Posterior vena cava (tissue), 2 donors: Measurements from ENCODE around the gene HLF. TPM values are rescaled to one million over a fixed set of nuclear protein-coding genes. Genes with fewer than 3 reads are reported as not detected.

Source experiments
- DNase-seq: peaks from one replicate; pipeline ENCODE4 v3.0.0-alpha.2; 2020; ENCODE audit warnings: low spot score
- intact Hi-C, 2 donors: fragments of 100-400 bp; cut with DNase I; formaldehyde crosslinking; loops; one replicate each; pipeline versions ENCODE4 v1.14.1 to v1.14.2; 2022 to 2023
- total RNA-seq, 2 donors: library from RNA; stranded (reverse); fragmentation: NEBNext Ultra II Directional; extraction: Animal tissue kit (Norgen Biotek cat#: 25700); gene quantifications; one replicate each; pipeline ENCODE4 v1.2.1, GENCODE V29; 2021
- donor health status: DM: yes; HTN: yes; CAD: no.
- donor health status: DM: yes; HTN: yes; CAD: no.

Gene HLF
- total RNA-seq, 2 donors from 2014 or later: 6.6 to 15.7 TPM

DNA sequence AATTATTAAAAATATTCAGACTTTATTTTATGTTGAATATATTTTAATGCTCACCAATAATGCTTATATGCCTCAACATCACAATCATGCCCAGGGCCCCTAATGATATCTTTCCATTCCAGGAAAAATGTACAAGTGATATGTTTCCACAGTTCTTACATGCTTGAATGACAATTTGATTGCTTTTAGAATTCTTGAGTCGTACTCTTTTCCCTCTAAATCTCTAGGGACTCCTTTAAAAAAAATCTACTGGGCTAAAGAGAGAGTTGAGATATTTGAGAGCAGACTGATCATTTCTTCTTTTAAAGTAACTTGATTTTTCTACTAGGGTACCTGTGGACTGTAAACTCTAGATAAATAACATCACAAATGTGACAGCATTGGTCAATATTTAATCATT lies 18.2 kb upstream of the HLF start:
- intact Hi-C loops: no loop called here
- no peak for DNase-seq

GRCh38 chr17:55248077-55248476 lies 16.7 kb upstream of the HLF start:
- intact Hi-C loops: no loop called here
- no peak for DNase-seq

GRCh38 chr17:55249861-55250260 lies 14.9 kb upstream of the HLF start:
- intact Hi-C loops: no loop called here
- no peak for DNase-seq

DNA sequence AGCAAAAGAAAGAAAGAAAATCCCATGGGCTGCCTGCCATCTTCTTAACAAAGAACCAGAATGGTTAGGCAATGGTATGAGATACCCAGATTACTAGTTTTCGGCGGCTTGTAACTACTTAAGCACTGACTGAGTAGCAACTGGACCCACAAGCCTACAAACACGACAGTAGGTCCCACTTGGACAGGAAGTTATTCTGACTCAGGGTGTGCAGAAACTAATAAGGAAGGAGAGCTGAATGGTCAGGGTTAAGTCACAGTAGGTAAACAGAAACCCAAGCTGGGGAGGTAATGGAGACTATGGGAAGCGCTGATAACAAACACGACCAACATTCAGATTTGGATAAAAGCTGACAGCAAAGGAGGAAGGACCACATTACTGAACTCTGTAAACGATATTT lies 10.4 kb upstream of the HLF start:
- intact Hi-C loops: no loop called here
- no peak for DNase-seq

DNA sequence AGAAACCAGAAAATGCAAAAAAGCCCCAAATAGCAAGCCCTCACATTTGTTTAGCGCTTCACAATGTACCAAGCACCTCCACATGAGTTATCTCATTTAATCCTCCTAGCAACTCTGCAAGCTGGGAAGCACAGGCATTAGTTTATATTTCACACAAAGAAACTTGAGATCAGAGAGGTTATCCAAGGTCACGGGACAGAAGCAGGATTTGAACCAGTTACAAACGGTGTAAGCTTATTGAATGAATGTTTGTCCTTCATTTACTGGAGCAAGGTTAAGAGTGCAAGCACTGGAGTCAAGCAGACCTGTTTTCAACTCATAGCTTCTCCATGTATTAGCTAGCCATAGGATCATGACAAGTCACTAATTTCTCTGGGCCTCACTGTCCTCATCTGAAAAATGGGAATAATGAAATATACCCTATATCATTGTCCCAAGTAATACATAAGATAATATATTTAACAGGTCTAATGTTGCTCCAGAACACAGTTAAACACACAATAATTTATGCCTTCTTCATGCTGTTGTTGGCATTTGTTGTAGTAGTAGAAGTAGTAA lies 6.1 kb upstream of the HLF start:
- intact Hi-C loops: no loop called here
- DNase-seq: no peak

GRCh38 chr17:55259684-55260111 lies 5.1 kb upstream of the HLF start:
- no peak for DNase-seq
- intact Hi-C loops: no loop called here

- DNase-seq: no peak
- intact Hi-C loops: no loop called here
These were observed 3.4 kb upstream of the HLF start for GRCh38 chr17:55261311-55261710.

DNA sequence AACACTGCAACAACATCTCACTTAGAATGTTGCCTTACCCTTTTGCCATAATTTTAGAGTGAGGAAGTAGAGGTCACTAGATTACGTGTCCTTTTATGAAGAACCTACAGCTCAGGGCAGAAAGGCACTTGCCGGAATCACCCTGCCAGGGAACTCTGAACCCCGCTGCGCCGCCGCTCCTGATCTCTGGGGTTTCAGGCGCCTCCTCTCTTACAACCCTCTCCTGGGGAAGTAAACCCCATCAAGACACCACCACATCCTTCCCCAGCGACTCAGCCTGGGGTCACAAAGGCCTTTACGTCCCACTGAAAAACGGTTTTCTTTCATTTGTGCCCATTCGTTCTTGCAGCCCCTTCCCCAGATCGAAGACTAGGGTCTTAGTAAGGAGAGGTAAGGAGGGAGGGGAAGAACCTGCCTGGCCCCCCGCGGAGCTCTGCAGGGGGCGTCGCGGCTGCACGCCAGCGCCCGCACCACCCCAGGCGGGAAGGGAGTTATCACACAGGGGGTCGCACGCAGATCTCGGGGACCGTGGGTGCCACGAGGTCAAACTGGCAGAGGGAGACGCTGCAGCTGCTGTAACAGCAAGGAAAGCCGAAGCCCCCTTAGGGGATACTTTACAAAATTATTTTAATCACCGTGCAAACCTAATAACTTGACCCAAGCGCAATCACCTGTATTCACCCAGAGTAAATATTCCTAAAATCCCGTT lies 1.0 kb upstream of the HLF start:
- intact Hi-C loops: no loop called here
- DNase-seq: no peak

DNA sequence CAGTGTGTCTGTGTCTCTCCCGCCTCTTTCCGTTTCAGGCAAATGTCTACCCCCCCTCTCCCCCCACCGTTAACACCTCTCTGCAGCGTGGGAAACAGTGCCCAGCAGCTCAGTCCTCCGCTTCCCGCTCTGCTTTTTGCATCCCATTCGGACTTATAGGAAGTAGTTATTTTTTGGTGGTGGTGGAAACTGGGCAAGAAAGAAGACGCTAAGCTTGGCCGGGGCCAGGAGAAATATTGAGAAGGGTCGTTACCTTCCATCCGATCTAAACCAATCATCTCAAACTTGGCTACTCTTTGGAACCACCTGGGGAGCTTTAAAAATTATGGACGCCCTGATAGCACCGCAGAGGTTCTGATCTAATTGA lies 499 bp upstream of the HLF start:
- intact Hi-C loops: no loop called here
- no peak for DNase-seq

DNA sequence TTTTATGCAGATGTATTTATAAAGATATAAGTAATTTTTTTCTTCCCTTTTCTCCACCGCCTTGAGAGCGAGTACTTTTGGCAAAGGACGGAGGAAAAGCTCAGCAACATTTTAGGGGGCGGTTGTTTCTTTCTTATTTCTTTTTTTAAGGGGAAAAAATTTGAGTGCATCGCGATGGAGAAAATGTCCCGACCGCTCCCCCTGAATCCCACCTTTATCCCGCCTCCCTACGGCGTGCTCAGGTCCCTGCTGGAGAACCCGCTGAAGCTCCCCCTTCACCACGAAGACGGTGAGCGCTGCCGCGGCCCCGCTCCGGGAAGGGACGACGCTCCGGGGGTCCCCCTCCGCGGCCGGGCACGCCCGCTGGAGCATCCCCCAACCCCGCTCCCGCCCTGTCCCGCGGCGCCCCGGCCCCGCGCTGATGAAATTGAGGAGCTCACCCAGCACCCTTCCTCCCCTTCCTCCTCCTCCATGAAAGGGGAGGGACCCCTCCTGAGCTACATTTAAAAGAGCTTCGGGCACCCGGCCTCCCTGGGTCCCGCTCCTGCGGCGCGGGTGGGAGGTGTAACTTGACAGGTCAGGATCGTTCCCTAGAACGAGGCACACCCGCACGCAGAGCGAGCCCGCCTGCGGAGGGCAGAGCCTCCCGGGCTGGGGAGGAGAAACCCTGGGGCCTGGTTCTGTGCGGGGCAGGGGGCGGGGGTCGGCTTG lies 706 bp downstream of the HLF start:
- no peak for DNase-seq
- intact Hi-C loops: no loop called here

GRCh38 chr17:55266051-55266957 lies 1.5 kb downstream of the HLF start:
- intact Hi-C loops: no loop called here

GRCh38 chr17:55266958-55267688 lies 2.4 kb downstream of the HLF start:
- DNase-seq: no peak
- intact Hi-C loops: no loop called here

More at GRCh38 chr17:55266051-55266957, 1.5 kb downstream of the HLF start:
- DNase-seq: no peak

- intact Hi-C loops: no loop called here
- DNase-seq: no peak
These were observed 3.3 kb downstream of the HLF start for GRCh38 chr17:55267777-55268648.

DNA sequence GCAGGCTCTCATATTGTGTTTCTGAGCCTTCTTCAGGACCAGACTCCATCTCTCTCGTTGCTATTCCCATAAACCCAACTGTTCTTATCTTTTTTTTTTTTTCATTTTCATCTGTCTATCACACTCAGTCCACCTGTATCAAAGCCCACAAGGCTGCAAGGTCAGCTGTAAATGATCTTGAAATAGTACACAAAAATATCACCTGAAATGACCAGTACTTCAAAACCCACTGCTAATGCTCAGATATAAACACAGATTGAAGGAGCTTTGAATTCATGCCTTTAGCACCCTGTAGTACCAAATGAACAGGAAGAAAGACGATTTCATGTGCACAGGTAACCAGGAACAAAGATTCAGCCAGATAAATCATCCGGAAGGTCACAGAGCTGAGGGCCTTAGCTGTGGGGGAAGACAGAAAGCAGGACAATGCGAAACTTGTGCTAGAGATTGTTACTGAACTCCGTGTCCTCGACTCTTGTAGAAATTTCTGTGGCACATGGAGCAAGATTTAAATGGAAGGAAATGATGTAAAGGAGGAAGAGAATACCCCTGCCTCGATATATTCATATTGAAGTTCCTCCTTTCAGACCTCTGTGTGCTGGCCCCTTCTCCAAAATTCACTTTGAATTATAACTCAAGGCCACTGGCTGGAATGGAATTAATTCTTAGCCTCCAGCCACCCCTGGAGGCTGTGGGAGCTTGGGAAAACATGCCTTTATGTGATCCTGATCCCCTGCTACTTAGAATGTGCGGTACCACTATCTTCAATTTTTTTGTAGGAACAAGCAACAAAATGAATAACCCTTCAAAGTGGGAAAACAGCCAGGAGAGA lies 4.1 kb downstream of the HLF start:
- DNase-seq: no peak
- intact Hi-C loops: no loop called here

- DNase-seq: no peak
- intact Hi-C loops: no loop called here
These were observed 5.1 kb downstream of the HLF start for GRCh38 chr17:55269894-55270293.

- no peak for DNase-seq
- intact Hi-C loops: no loop called here
These were observed 6.4 kb downstream of the HLF start for GRCh38 chr17:55271223-55271571.

DNA sequence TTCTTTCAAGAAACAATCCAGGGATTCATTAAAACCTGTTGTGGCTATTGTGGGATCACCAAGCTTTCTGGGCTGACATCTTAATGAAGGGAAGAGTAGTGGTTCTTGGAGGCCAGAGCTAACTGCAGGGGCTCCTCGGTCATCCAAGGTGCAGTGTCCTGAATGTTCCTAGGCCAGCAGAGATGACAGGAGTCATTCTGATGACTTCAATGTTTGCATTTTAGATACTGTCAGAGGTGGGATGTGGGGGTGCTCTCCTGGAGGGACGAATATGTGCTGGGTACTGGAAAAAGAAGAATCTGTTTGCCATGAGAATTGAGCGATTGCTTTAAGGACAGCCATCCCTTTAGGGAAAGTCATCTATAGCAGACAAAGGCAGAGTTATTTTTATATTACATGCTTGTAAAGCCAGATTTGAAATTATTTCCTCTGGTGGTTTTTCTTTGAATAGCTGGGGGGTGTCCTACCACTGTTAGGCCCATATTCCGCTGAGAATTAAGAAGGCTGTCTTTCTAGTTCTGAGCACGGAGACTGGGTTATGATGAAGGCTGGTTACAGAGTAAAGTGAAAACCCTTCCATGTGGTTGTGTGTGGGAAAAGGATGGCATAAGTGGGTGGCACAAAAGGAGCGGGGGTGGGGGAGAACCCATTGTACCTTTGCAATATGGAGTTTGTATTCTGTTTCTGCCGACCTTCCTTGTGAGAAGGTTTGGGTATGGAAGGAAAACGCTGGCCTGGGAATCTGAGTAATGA lies 7.4 kb downstream of the HLF start:
- intact Hi-C loops: no loop called here
- DNase-seq: no peak
